Esophagus muscularis mucosa (tissue), 2 donors: ENCODE results near the gene CCDC148.

Experiments used
- EP300 ChIP-seq: sonication (generic); formaldehyde crosslinking; IDR thresholded peaks from one replicate; pipeline ENCODE4 v1.6.1; 2017; ENCODE audit warnings: antibody characterized with exemption
- POLR2A ChIP-seq: fragments of 450-650 bp; IDR thresholded peaks from one replicate; pipeline ENCODE4 v1.6.1; 2017; ENCODE audit warnings: antibody characterized with exemption, moderate library complexity, mild to moderate bottlenecking, low read depth

GRCh38 chr2:158211502-158211901 is 245.1 kb downstream of the CCDC148 start:
- TF ChIP-seq EP300 (no peak), POLR2A (no peak)
